Endothelial cell of umbilical vein (primary cell): ENCODE results near the gene POGLUT3. TPM values are rescaled to one million over a fixed set of nuclear protein-coding genes. Genes with fewer than 3 reads are reported as not detected.

ENCODE experiments used
- BruUV-seq: library from RNA; stranded (reverse); fragments of 400-500 nt; replicated peaks from 2 replicates; lab custom pipeline; 2021; lab: Mats Ljungman, UMichigan
- CTCF ChIA-PET: fragments of 300-600, 350-600 bp; sonication (Branson Sonifier 250); formaldehyde crosslinking; loops from one replicate; lab custom pipeline; 2021; ENCODE audit warnings: antibody characterized with exemption, inconsistent platforms; lab: Charles Lee
- POLR2A ChIA-PET: fragments of 300-600, 350-600 bp; sonication (Branson Sonifier 250); formaldehyde crosslinking; loops from one replicate; lab custom pipeline; 2021; ENCODE audit warnings: antibody characterized with exemption, inconsistent platforms; lab: Charles Lee
- DNase-seq: peaks from one replicate; pipeline ENCODE4 v3.0.0-alpha.2; 2011; ENCODE audit warnings: low read depth, low spot score
- FAIRE-seq: peaks from 2 replicates; lab custom pipeline; 2011; peaks lifted over from hg19 to GRCh38; lab: Jason Lieb, UNC
- H2AFZ ChIP-seq: 2 replicates; pipeline ENCODE4 v1.6.0; 2012; ENCODE audit warnings: low read depth, low read length, control low read depth, inconsistent platforms
- H3K27ac ChIP-seq: 2 replicates; pipeline ENCODE4 v1.5.1; 2011; ENCODE audit warnings: low read depth, mild to moderate bottlenecking, control low read depth, low read length, moderate library complexity; ENCODE audit not compliant: insufficient read depth
- H3K27me3 ChIP-seq, 2 experiments: 2 replicates each; pipeline versions ENCODE4 v1.6.0 to v1.6.1; 2011; ENCODE audit warnings: low read length in 2 of 2, mixed read lengths in 1 of 2; ENCODE audit not compliant: control insufficient read depth in 2 of 2, insufficient read depth in 2 of 2
- H3K36me3 ChIP-seq, 2 experiments: 2 replicates in 1 of 2; 3 replicates in 1 of 2; pipeline ENCODE4 v1.5.1; 2011; ENCODE audit warnings: low read length in 2 of 2, mild to moderate bottlenecking in 1 of 2, moderate library complexity in 1 of 2; ENCODE audit not compliant: control insufficient read depth in 2 of 2, insufficient read depth in 2 of 2; ENCODE audit errors: extremely low read depth in 1 of 2
- H3K4me1 ChIP-seq: 3 replicates; pipeline ENCODE4 v1.5.1; 2011; ENCODE audit warnings: mild to moderate bottlenecking, low read length; ENCODE audit not compliant: control insufficient read depth, insufficient read depth; ENCODE audit errors: extremely low read depth
- H3K4me2 ChIP-seq: 2 replicates; pipeline ENCODE4 v1.6.1; 2011; ENCODE audit warnings: low read length, control low read depth, mixed read lengths; ENCODE audit not compliant: insufficient read depth
- H3K4me3 ChIP-seq, 3 experiments: fragments of 200-600 bp in 1 of 3; sonication (generic), shearing (Covaris generic) in 1 of 3; replicated peaks in 1 of 3; 2 replicates each; pipeline ENCODE4 v1.5.1; 2011 to 2016; ENCODE audit warnings: control low read depth in 3 of 3, low read length in 3 of 3, mild to moderate bottlenecking in 2 of 3, inconsistent platforms in 1 of 3, low read depth in 1 of 3, moderate library complexity in 1 of 3; ENCODE audit not compliant: insufficient read depth in 1 of 3
- H3K79me2 ChIP-seq: 2 replicates; pipeline ENCODE4 v1.6.0; 2012; ENCODE audit warnings: low read length, inconsistent platforms; ENCODE audit not compliant: control insufficient read depth, insufficient read depth
- H3K9ac ChIP-seq: replicated peaks from 2 replicates; pipeline ENCODE3; 2011; ENCODE audit warnings: low read length, control low read depth; ENCODE audit not compliant: insufficient read depth; ENCODE audit errors: extremely low read depth
- H3K9me1 ChIP-seq: replicated peaks from 3 replicates; pipeline ENCODE4 v1.6.0; 2011; ENCODE audit warnings: mild to moderate bottlenecking, low read length; ENCODE audit not compliant: control insufficient read depth, insufficient read depth; ENCODE audit errors: extremely low read depth
- H3K9me3 ChIP-seq: replicated peaks from 2 replicates; pipeline ENCODE4 v1.5.1; 2012; ENCODE audit warnings: low read length, inconsistent platforms; ENCODE audit not compliant: control insufficient read depth, insufficient read depth
- H4K20me1 ChIP-seq: replicated peaks from 2 replicates; pipeline ENCODE3; 2011; ENCODE audit warnings: mild to moderate bottlenecking, low read length; ENCODE audit not compliant: control insufficient read depth, insufficient read depth; ENCODE audit errors: extremely low read depth
- CTCF ChIP-seq, 2 donors: IDR thresholded peaks; 1 replicate in 1 of 2; 2 replicates in 1 of 2; pipeline ENCODE4 v1.5.1; 2011; ENCODE audit warnings: low read length in 2 of 2, mild to moderate bottlenecking in 2 of 2, moderate library complexity in 2 of 2, control low read depth in 1 of 2, inconsistent platforms in 1 of 2, low read depth in 1 of 2; ENCODE audit not compliant: insufficient read depth in 1 of 2; ENCODE audit errors: extremely low read depth in 1 of 2
- EZH2 ChIP-seq: IDR thresholded peaks from 2 replicates; pipeline ENCODE4 v1.6.1; 2012; ENCODE audit warnings: borderline replicate concordance, low read depth, mild to moderate bottlenecking, moderate library complexity, low read length, inconsistent platforms; ENCODE audit not compliant: severe bottlenecking
- FOS ChIP-seq: IDR thresholded peaks from 2 replicates; pipeline ENCODE4 v1.6.1; 2011; ENCODE audit warnings: mild to moderate bottlenecking, low read length, moderate library complexity, borderline replicate concordance; ENCODE audit not compliant: insufficient read depth
- GATA2 ChIP-seq: IDR thresholded peaks from 2 replicates; pipeline ENCODE4 v1.7.0; 2011; ENCODE audit warnings: low read depth, mild to moderate bottlenecking, moderate library complexity, mixed read lengths, low read length; ENCODE audit not compliant: insufficient read length, insufficient read depth
- JUN ChIP-seq: IDR thresholded peaks from 2 replicates; pipeline ENCODE4 v1.6.1; 2011; ENCODE audit warnings: borderline replicate concordance, low read depth; ENCODE audit not compliant: insufficient read length, insufficient read depth
- MAX ChIP-seq: IDR thresholded peaks from 2 replicates; pipeline ENCODE4 v1.6.1; 2011; ENCODE audit not compliant: insufficient read depth, insufficient read length
- MYC ChIP-seq: IDR thresholded peaks from one replicate; pipeline ENCODE4 v1.6.1; 2011; ENCODE audit warnings: mild to moderate bottlenecking, low read depth, low read length
- POLR2A ChIP-seq: IDR thresholded peaks from 2 replicates; pipeline ENCODE4 v1.6.1; 2012; ENCODE audit warnings: low read depth, mild to moderate bottlenecking, control low read depth, low read length
- POLR2AphosphoS5 ChIP-seq: IDR thresholded peaks from 2 replicates; pipeline ENCODE4 v1.6.1; 2012; ENCODE audit warnings: low read depth, mild to moderate bottlenecking, control low read depth, low read length, moderate library complexity; ENCODE audit not compliant: insufficient read depth
- dilution Hi-C: fragments of 300-500 bp; cut with MboI; formaldehyde crosslinking; loops from one replicate; pipeline ENCODE4 v1.15.0; 2019; ENCODE audit warnings: low sequenced_read_pairs; ENCODE audit not compliant: extremely low pct_ligation_motif_present
- intact Hi-C: fragments of 100-400 bp; cut with micrococcal nuclease; formaldehyde crosslinking; loops from one replicate; pipeline ENCODE4 v1.10.0; 2022
- polyA plus RNA-seq, 4 experiments: library from polyadenylated mRNA; depleted of rRNA in 3 of 4; stranded (reverse) in 3 of 4; unstranded in 1 of 4; fragments of >200 nt; gene quantifications; 2 replicates each; pipeline versions ENCODE4 v1.2.1 to v1.2.3, GENCODE V29; 2011 to 2012; ENCODE audit warnings: missing spikeins in 1 of 4
- total RNA-seq: library from RNA; stranded (reverse); gene quantifications from 2 replicates; pipeline ENCODE4 v1.2.3, GENCODE V29; 2021

The POGLUT3 gene
- total and polyA plus RNA-seq, 2 donors (not counting 3 experiments of a cell fraction or from before 2014, with no cell fraction given): 14.3 to 46.4 TPM

DNA sequence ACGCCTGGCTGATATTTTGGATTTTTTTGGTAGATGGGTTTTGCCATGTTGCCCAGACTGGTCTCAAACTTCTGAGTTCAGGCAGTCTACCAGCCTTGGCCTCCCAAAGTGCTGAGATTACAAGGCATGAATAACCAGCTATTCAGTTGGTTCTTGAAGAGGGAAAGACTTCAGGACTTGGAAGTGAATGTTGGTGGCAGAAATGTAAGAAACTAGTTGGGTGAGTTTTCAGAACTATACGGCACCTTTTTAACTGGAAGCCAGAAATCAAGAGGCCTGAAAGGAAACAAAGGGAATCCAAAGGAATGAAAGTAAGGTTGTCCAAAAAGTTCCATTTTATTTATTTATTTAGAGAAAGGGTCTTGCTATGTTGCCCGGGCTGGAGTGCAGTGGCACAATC is 2.9 kb downstream of the POGLUT3 start:
- Histone ChIP-seq H3K9me1 (no peaks in the 10 kb centered on the region), H3K4me3 (no peak overlapping the region), H3K9ac (no peak overlapping the region), H3K27ac (no peak overlapping the region), H2AFZ (no peak overlapping the region), H3K79me2 (peaks cover 13% of the 10 kb centered on the region), H3K27me3 (no peaks in the 10 kb centered on the region), H3K4me2 (no peak overlapping the region), H4K20me1 (no peaks in the 10 kb centered on the region), H3K4me1 (peaks cover 10% of the 10 kb centered on the region), H3K36me3 (no peaks in the 10 kb centered on the region), H3K9me3 (no peaks in the 10 kb centered on the region)
- DNase-seq (no peak), FAIRE-seq (no peak)
- intact Hi-C loops: loop anchor here (5.0 kb wide), 3 partner anchors 167 to 373 kb away; partner anchors contain the start of gene ACAT1
- ChIA-PET CTCF (no interaction called here), POLR2A (no interaction called here)
- dilution Hi-C loops: no loop called here
- BruUV-seq: no TSS peak
- no peak for TF ChIP-seq JUN
- TF ChIP-seq CTCF (IDR thresholded peaks at IDR 0.05; ENCODE audit: extremely low read depth in 1 of 2, insufficient read depth in 1 of 2, low read depth in 1 of 2, low read length in 2 of 2): no peak
- no peak for TF ChIP-seq EZH2
- TF ChIP-seq POLR2AphosphoS5: no peak
- TF ChIP-seq MYC: no peak
- no peak for TF ChIP-seq GATA2
- no peak for TF ChIP-seq MAX
- TF ChIP-seq POLR2A: no peak
- no peak for TF ChIP-seq FOS
